Activated T-helper 1 cell treated with anti-CD3 and anti-CD28 coated beads, Interleukin-12 subunit alpha, Interleukin-12 subunit beta, Interleukin-2, Interleukin-4 antibody, amounts not matched to agents 30 ng/mL and 10 ng/mL and 1 ng/mL, durations not matched to agents 14 hours and 24 hours and 36 hours (primary cell): ENCODE data around the gene CDHR5. TPM values are rescaled to one million over a fixed set of nuclear protein-coding genes. Genes with fewer than 3 reads are reported as not detected.

ENCODE experiments used
- DNase-seq: peaks from one replicate; pipeline ENCODE4 v3.0.0; 2021; ENCODE audit warnings: low spot score
- H3K27ac Mint-ChIP-seq: one replicate; pipeline ENCODE4 v1.8.0; 2021; ENCODE audit warnings: mild to moderate bottlenecking, mixed read lengths
- H3K27me3 Mint-ChIP-seq: one replicate; pipeline ENCODE4 v1.8.0; 2022; ENCODE audit warnings: mild to moderate bottlenecking, moderate library complexity, mixed read lengths; ENCODE audit not compliant: insufficient read depth
- H3K36me3 Mint-ChIP-seq: one replicate; pipeline ENCODE4 v1.8.0; 2021; ENCODE audit warnings: low read depth, mixed read lengths
- H3K4me1 Mint-ChIP-seq: one replicate; pipeline ENCODE4 v1.8.0; 2021; ENCODE audit warnings: low read depth, mixed read lengths
- H3K4me3 Mint-ChIP-seq: one replicate; pipeline ENCODE4 v1.8.0; 2021; ENCODE audit warnings: mild to moderate bottlenecking, moderate library complexity, mixed read lengths
- H3K9me3 Mint-ChIP-seq: one replicate; pipeline ENCODE4 v1.8.0; 2021; ENCODE audit warnings: mixed read lengths
- intact Hi-C: fragments of 100-400 bp; cut with micrococcal nuclease; formaldehyde crosslinking; loops from one replicate; pipeline ENCODE4 v1.15.1; 2024
- total RNA-seq: library from RNA; stranded (reverse); gene quantifications from 2 replicates; pipeline ENCODE4 v1.2.3, GENCODE V29; 2022

Gene CDHR5
- total RNA-seq, 1 donor from 2014 or later, result not detected

GRCh38 chr11:608791-609251 lies 15.9 kb downstream of the CDHR5 start:
- Mint-ChIP-seq H3K4me1 (peaks cover 7% of the 10 kb centered on the region), H3K36me3 (peaks cover 29% of the 10 kb centered on the region), H3K27me3 (no peaks in the 10 kb centered on the region), H3K27ac (no peak overlapping the region), H3K9me3 (no peaks in the 10 kb centered on the region), H3K4me3 (no peak overlapping the region)
- intact Hi-C loops, result no loop called here
- DNase-seq, result no peak

GRCh38 chr11:607971-608659 lies 16.6 kb downstream of the CDHR5 start:
- Mint-ChIP-seq H3K27me3 (no peaks in the 10 kb centered on the region), H3K36me3 (peaks cover 29% of the 10 kb centered on the region), H3K27ac (no peak overlapping the region), H3K4me3 (no peak overlapping the region), H3K4me1 (peaks cover 7% of the 10 kb centered on the region), H3K9me3 (no peaks in the 10 kb centered on the region)
- intact Hi-C loops, result no loop called here
- no peak for DNase-seq

DNA sequence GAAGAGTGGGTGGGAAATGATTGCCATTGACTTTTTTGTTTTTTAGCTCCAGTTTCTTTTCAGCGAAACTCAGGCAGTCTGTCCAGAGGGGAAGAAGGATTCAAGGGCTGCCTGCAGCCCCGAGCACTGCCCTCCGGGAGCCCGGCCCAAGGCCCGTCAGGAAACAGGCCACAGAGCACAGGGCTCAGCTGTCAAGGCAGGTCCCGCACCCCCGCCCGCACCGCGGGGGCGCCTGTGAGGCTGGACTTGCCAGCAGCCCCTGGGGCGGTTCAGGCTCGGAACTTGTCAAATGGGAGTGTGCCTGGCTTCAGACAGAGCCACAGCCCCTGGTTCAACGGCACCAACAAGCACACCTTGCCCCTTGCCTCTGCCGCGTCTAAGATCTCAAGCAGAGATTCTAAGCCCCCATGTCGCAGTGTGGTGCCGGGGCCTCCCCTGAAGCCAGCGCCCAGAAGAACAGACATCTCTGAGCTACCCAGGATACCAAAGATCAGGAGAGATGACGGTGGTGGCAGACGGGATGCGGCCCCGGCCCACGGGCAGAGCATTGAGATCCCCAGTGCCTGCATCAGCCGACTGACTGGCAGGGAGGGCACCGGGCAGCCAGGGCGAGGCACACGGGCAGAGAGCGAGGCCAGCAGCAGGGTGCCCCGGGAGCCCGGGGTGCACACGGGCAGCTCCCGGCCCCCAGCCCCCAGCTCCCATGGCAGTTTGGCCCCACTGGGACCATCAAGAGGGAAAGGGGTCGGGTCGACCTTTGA lies 17.6 kb downstream of the CDHR5 start:
- Mint-ChIP-seq H3K4me3 (no peak overlapping the region), H3K4me1 (peaks cover 4% of the 10 kb centered on the region), H3K36me3 (peaks cover 29% of the 10 kb centered on the region), H3K27me3 (no peaks in the 10 kb centered on the region), H3K27ac (no peak overlapping the region), H3K9me3 (no peaks in the 10 kb centered on the region)
- no peak for DNase-seq
- intact Hi-C loops, result no loop called here

DNA sequence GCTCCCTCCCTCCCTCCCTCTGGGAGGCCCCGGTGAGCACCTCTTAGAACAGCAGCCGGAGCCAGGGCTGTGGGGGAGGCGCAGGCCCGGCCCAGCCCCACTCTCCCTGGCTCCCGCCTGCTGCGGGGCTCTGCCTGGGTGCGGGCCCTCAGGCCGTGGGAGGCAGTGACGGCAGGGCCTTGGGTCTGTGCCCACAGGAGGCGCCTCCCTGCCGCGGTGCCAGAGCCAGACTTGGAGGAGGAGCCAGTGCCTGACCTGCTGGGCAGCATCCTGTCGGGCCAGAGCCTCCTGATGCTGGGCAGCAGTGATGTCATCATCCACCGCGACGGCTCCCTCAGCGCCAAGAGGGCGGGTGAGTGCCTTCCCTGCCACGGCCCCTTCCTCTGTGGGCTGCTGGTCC lies 18.5 kb downstream of the CDHR5 start:
- Mint-ChIP-seq H3K27me3 (no peaks in the 10 kb centered on the region), H3K4me3 (no peak overlapping the region), H3K36me3 (peaks cover 27% of the 10 kb centered on the region), H3K27ac (no peak overlapping the region), H3K9me3 (no peaks in the 10 kb centered on the region), H3K4me1 (no peaks in the 10 kb centered on the region)
- intact Hi-C loops, result no loop called here
- no peak for DNase-seq

- Mint-ChIP-seq H3K27me3 (no peaks in the 10 kb centered on the region), H3K36me3 (peaks cover 23% of the 10 kb centered on the region), H3K27ac (no peak overlapping the region), H3K4me1 (no peaks in the 10 kb centered on the region), H3K9me3 (no peaks in the 10 kb centered on the region), H3K4me3 (no peak overlapping the region)
- no peak for DNase-seq
- intact Hi-C loops, result no loop called here
These were observed 19.2 kb downstream of the CDHR5 start for GRCh38 chr11:605286-606129.

DNA sequence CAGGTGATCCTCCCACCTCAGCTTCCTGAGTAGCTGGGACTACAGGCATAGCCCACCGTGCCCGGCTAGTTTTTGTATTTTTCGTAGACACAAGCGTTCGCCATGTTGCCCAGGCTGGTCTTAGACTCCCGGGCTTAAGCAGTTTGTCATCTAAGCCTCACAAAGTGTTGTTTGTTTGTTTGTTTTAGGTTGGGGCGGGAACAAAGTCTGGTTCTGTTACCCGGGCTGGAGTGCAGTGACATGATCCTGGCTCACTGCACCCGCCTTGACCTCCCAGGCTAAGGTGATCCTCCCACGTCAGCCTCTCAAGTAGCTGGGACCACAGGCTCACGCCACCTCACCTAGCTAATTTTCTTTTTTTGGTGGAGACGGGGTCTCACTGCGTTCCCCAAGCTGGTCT lies 21.6 kb downstream of the CDHR5 start:
- intact Hi-C loops, result no loop called here
- peaks cover 23% of the 10 kb centered on the region for H3K36me3 Mint-ChIP-seq
- no peak for DNase-seq
- no peak overlapping the region for H3K4me3 Mint-ChIP-seq
- no peaks in the 10 kb centered on the region for H3K4me1 Mint-ChIP-seq
- H3K9me3 Mint-ChIP-seq, result no peaks in the 10 kb centered on the region
- H3K27ac Mint-ChIP-seq, result no peak overlapping the region
- no peaks in the 10 kb centered on the region for H3K27me3 Mint-ChIP-seq

DNA sequence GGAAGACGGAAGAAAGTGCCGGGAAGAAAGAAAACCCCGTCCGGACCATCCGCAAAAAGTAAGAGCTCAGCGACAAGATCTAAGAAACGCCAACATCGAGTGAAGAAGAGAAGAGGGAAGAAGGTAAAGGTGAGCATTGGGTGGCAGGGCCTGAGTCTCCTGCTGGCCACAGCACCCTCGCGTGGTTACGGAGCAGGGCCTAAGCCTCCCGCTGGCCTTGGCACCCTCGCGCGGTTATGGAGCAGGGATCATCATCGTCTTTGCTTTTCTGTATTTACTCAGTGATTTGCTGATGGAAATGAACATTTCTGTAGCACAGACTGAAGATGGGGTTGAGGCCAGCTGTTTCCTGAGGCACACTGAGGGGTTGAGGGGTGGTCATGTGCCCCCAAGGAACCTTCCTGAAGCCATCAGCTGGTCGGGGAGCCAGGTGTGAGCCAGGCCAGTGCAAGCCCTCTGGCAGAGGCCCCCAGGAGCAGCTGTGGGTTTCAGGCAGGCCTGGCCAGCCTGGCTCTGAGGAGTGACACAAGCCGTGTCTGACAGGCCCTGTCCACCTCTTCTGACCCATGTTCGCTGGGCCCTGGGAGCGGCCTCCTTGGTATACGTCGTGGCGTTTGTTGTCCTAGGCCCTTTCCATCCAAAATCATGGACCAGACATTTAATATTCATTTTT lies 23.0 kb downstream of the CDHR5 start:
- Mint-ChIP-seq H3K4me3 (no peak overlapping the region), H3K36me3 (peaks cover 22% of the 10 kb centered on the region), H3K9me3 (no peaks in the 10 kb centered on the region), H3K27me3 (no peaks in the 10 kb centered on the region), H3K27ac (no peak overlapping the region), H3K4me1 (no peaks in the 10 kb centered on the region)
- intact Hi-C loops, result no loop called here
- no peak for DNase-seq

DNA sequence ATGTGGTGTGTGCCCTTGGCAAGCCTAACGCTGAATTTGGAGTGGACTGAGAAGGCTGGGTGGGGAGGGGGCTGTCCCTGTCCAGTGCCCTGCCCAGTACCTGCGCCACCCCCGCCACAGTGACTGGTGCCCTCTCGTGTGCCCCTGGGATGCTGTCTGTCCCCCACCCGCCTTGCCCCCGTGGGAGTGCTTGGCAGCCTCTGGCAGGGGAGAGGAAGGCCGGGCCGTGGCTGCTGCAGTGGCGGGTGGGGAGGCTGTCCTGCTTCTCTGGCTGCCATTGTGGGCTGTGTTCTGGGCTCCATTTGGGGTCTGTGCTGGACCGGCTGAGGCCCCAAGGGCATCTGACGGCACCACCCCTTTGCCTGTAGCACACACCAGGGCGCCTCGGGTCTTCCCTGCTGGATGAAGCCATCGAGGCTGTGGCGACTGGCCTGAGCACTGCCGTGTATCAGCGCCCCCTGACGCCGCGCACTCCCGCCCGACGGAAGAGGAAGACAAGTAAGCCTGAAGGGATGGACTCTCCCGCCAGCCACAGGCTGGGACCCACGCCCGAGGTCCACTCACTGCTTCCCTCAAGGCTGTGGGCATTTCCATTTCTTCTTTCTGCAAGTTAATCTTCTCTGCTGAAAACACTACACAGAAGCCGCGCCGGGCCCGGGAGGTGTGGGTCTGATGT lies 26.6 kb downstream of the CDHR5 start:
- no peak for DNase-seq
- Mint-ChIP-seq H3K36me3 (peaks cover 22% of the 10 kb centered on the region), H3K27me3 (no peaks in the 10 kb centered on the region), H3K9me3 (no peaks in the 10 kb centered on the region), H3K27ac (no peak overlapping the region), H3K4me1 (peaks cover 7% of the 10 kb centered on the region), H3K4me3 (no peak overlapping the region)
- intact Hi-C loops, result no loop called here

- no peak overlapping the region for H3K4me3 Mint-ChIP-seq
- DNase-seq, result no peak
- H3K36me3 Mint-ChIP-seq, result peaks cover 30% of the 10 kb centered on the region
- H3K27me3 Mint-ChIP-seq, result no peaks in the 10 kb centered on the region
- no peak overlapping the region for H3K27ac Mint-ChIP-seq
- H3K4me1 Mint-ChIP-seq, result peaks cover 7% of the 10 kb centered on the region
- H3K9me3 Mint-ChIP-seq, result no peaks in the 10 kb centered on the region
- intact Hi-C loops, result no loop called here
These were observed 27.5 kb downstream of the CDHR5 start for GRCh38 chr11:597166-597725.

DNA sequence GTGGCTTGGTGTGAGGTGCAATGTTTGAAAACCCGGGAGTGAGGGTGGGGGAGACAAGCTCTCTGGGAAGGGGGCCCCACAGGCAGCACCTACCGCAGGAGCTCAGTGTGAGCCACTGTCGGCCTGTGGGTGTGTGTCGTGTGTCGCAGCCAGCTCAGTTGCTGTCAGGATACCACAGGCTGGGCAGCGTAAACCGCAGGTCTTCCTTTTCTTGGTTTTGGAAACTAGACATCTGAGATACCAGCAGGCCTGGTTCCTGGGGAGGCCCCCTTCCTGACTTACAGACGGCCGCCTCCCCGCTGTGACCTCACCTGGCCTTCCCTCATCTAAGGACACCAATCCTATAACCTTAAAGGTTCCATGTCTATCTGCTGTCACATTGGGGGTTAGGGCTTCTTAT lies 28.4 kb downstream of the CDHR5 start:
- DNase-seq, result no peak
- Mint-ChIP-seq H3K27me3 (no peaks in the 10 kb centered on the region), H3K4me1 (peaks cover 7% of the 10 kb centered on the region), H3K27ac (no peak overlapping the region), H3K4me3 (no peak overlapping the region), H3K9me3 (no peaks in the 10 kb centered on the region), H3K36me3 (peaks cover 29% of the 10 kb centered on the region)
- intact Hi-C loops, result no loop called here

- peaks cover 32% of the 10 kb centered on the region for H3K36me3 Mint-ChIP-seq
- H3K4me3 Mint-ChIP-seq, result no peak overlapping the region
- H3K27me3 Mint-ChIP-seq, result no peaks in the 10 kb centered on the region
- peaks cover 7% of the 10 kb centered on the region for H3K4me1 Mint-ChIP-seq
- intact Hi-C loops, result no loop called here
- H3K27ac Mint-ChIP-seq, result no peak overlapping the region
- no peak for DNase-seq
- H3K9me3 Mint-ChIP-seq, result no peaks in the 10 kb centered on the region
These were observed 29.4 kb downstream of the CDHR5 start for GRCh38 chr11:595400-595799.

DNA sequence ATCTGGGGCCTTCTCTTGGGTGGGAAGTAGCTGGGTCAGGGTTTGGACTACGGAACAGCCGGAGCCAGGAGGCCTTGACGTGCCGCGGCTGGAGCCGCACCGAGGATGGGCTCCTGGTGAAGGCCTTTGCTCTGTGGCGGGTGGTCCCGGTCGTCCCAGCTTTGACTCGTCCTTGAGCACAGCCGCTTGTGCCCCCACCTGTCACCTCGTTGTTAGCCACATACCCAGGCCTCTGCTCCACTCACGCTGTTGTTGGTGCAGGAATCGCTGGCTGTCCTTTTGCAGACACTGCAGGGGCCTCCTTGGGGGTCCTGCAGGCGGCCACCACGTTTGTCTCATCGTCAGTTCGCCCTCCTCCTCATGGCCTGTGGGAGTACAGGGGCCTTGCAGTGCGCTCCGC lies 31.4 kb downstream of the CDHR5 start:
- Mint-ChIP-seq H3K27me3 (no peaks in the 10 kb centered on the region), H3K27ac (no peak overlapping the region), H3K36me3 (peaks cover 34% of the 10 kb centered on the region), H3K4me3 (no peak overlapping the region), H3K4me1 (peaks cover 11% of the 10 kb centered on the region), H3K9me3 (no peaks in the 10 kb centered on the region)
- intact Hi-C loops, result no loop called here
- no peak for DNase-seq
